NB4 (cell line): ENCODE data around the gene CATSPER3.

Source experiments
- DNase-seq: peaks from one replicate; pipeline ENCODE4 v3.0.0; 2010; ENCODE audit warnings: low read depth
- H3K4me3 ChIP-seq: one replicate; pipeline ENCODE4 v1.5.1; 2011; ENCODE audit warnings: mild to moderate bottlenecking, low read depth, low read length, moderate library complexity
- MAX ChIP-seq: IDR thresholded peaks from 2 replicates; pipeline ENCODE4 v1.6.1; 2011; ENCODE audit warnings: low read depth, low read length
- MYC ChIP-seq: IDR thresholded peaks from 2 replicates; pipeline ENCODE4 v1.6.1; 2011; ENCODE audit warnings: low read depth, low read length
- POLR2A ChIP-seq: IDR thresholded peaks from 2 replicates; pipeline ENCODE4 v1.6.1; 2011; ENCODE audit warnings: mild to moderate bottlenecking; ENCODE audit not compliant: insufficient read length; ENCODE audit errors: extremely low read depth
- TF ChIP-seq, protein P1 (sequence below): IDR thresholded peaks from one replicate; pipeline ENCODE4 v1.5.1; 2012; ENCODE audit warnings: low read depth, low read length

The CATSPER3 gene

DNA sequence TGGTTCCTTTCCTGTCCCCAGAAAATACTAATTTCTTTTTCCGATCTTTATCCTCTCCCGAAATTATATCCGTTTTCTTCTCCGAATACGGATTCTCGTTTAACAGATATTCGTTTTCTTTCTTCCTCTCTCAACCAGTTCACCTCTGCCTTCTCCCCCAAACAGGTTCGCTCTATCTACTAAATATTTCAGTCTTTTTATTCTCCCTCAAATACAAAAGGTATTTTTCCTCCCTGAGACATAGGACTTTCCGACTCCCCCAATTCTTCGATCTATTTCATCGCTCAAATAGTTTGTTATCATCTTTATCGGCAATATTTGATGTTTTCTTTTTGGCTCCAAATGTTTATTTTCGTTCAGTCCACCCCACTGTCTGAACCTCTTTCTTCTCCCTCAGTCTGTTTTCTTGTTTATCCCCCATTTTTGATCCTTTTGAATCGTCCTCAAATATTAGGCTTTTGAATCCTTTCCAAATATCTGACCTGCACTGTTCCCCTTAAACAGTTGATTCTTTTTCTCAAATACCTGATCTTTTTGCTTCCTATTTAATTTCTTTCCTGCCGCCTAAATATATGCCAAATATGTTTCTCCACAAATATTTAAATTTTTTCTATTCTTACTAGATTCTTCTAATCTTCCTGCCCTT is 61.9 kb downstream of the CATSPER3 start:
- no peak overlapping the region for H3K4me3 ChIP-seq
- DNase-seq, result no peak
- TF ChIP-seq MAX (no peak), POLR2A (no peak), MYC (no peak)
- TF ChIP-seq, protein P1, sequence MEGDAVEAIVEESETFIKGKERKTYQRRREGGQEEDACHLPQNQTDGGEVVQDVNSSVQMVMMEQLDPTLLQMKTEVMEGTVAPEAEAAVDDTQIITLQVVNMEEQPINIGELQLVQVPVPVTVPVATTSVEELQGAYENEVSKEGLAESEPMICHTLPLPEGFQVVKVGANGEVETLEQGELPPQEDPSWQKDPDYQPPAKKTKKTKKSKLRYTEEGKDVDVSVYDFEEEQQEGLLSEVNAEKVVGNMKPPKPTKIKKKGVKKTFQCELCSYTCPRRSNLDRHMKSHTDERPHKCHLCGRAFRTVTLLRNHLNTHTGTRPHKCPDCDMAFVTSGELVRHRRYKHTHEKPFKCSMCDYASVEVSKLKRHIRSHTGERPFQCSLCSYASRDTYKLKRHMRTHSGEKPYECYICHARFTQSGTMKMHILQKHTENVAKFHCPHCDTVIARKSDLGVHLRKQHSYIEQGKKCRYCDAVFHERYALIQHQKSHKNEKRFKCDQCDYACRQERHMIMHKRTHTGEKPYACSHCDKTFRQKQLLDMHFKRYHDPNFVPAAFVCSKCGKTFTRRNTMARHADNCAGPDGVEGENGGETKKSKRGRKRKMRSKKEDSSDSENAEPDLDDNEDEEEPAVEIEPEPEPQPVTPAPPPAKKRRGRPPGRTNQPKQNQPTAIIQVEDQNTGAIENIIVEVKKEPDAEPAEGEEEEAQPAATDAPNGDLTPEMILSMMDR, result no peak

GRCh38 chr5:135030123-135030955 is 62.6 kb downstream of the CATSPER3 start:
- H3K4me3 ChIP-seq, result no peak overlapping the region
- TF ChIP-seq POLR2A, result no peak
- TF ChIP-seq MAX, result no peak
- no peak for TF ChIP-seq MYC
- TF ChIP-seq, protein P1, result no peak
- no peak for DNase-seq

- DNase-seq, result no peak
- H3K4me3 ChIP-seq, result no peak overlapping the region
- TF ChIP-seq MAX (no peak), POLR2A (no peak), MYC (no peak)
- TF ChIP-seq, protein P1, result no peak
These were observed 63.5 kb downstream of the CATSPER3 start for GRCh38 chr5:135030956-135031812.

- peak overlapping the region; percentile 80 for H3K4me3 ChIP-seq
- no peak for TF ChIP-seq MAX
- TF ChIP-seq MYC, result no peak
- TF ChIP-seq, protein P1, result no peak
- TF ChIP-seq POLR2A, result no peak
- DNase-seq, result no peak
These were observed 64.3 kb downstream of the CATSPER3 start for GRCh38 chr5:135031813-135032694.

- TF ChIP-seq MAX (no peak), MYC (no peak), POLR2A (no peak)
- TF ChIP-seq, protein P1, result no peak
- DNase-seq, result no peak
- H3K4me3 ChIP-seq, result peak overlapping the region; percentile 80
These were observed 64.9 kb downstream of the CATSPER3 start for GRCh38 chr5:135032695-135032998.
